H1 (cell line): ENCODE data around the gene ZFR. TPM values are rescaled to one million over a fixed set of nuclear protein-coding genes. Genes with fewer than 3 reads are reported as not detected.

Experiments used
- CTCF ChIA-PET: fragments of 300-600 bp; sonication (Branson Sonifier 250); formaldehyde crosslinking; loops from one replicate; lab custom pipeline; 2021; ENCODE audit not compliant: partially characterized antibody; lab: Charles Lee
- POLR2A ChIA-PET: fragments of 300-600 bp; sonication (Branson Sonifier 250); formaldehyde crosslinking; loops from one replicate; lab custom pipeline; 2021; ENCODE audit warnings: inconsistent platforms; ENCODE audit not compliant: partially characterized antibody; lab: Charles Lee
- DNase-seq, 2 experiments: peaks; one replicate each; pipeline versions ENCODE4 v3.0.0 to v3.0.0-alpha.2; 2010 to 2022; ENCODE audit warnings: low spot score in 2 of 2, low read depth in 1 of 2, mixed read lengths in 1 of 2
- FAIRE-seq: peaks from 2 replicates; lab custom pipeline; 2011; peaks lifted over from hg19 to GRCh38; lab: Jason Lieb, UNC
- H2AFZ ChIP-seq: 2 replicates; pipeline ENCODE4 v1.8.1; 2012; ENCODE audit warnings: low read length, inconsistent platforms
- H2AK5ac ChIP-seq: 2 replicates; pipeline ENCODE4 v1.6.1; 2013; ENCODE audit warnings: low read depth, low read length
- H2BK120ac ChIP-seq: replicated peaks from 2 replicates; pipeline ENCODE3; 2013; ENCODE audit warnings: low read depth, low read length, inconsistent platforms
- H2BK12ac ChIP-seq: 2 replicates; pipeline ENCODE4 v1.6.1; 2013; ENCODE audit warnings: low read depth, low read length
- H2BK15ac ChIP-seq: 2 replicates; pipeline ENCODE4 v1.6.1; 2013; ENCODE audit warnings: low read length
- H2BK20ac ChIP-seq: 2 replicates; pipeline ENCODE4 v1.6.1; 2013; ENCODE audit warnings: low read length
- H2BK5ac ChIP-seq: 2 replicates; pipeline ENCODE4 v1.6.1; 2013; ENCODE audit warnings: low read depth, low read length
- H3K14ac ChIP-seq: 2 replicates; pipeline ENCODE4 v1.6.1; 2013; ENCODE audit warnings: inconsistent platforms; ENCODE audit not compliant: insufficient read length
- H3K18ac ChIP-seq: 2 replicates; pipeline ENCODE4 v1.6.1; 2013; ENCODE audit warnings: low read length; ENCODE audit errors: extremely low read depth
- H3K23ac ChIP-seq: 2 replicates; pipeline ENCODE4 v1.6.1; 2013; ENCODE audit warnings: inconsistent platforms; ENCODE audit not compliant: insufficient read length
- H3K23me2 ChIP-seq: 2 replicates; pipeline ENCODE4 v1.6.1; 2013; ENCODE audit warnings: low read depth, low read length
- H3K27ac ChIP-seq: 2 replicates; pipeline ENCODE4 v1.6.1; 2011; ENCODE audit warnings: low read depth, low read length, inconsistent platforms
- H3K27me3 ChIP-seq, 4 experiments: replicated peaks in 1 of 4; 1 replicate in 1 of 4; 2 replicates in 3 of 4; pipeline versions ENCODE4 v1.6.1 to v1.8.1; 2011 to 2013; ENCODE audit warnings: low read length in 3 of 4, mild to moderate bottlenecking in 3 of 4, inconsistent platforms in 2 of 4, mixed read lengths in 2 of 4, moderate library complexity in 1 of 4; ENCODE audit not compliant: control insufficient read depth in 3 of 4, insufficient read depth in 3 of 4; ENCODE audit errors: extremely low read depth in 1 of 4
- H3K36me3 ChIP-seq, 4 experiments: 2 replicates each; pipeline versions ENCODE4 v1.6.1 to v1.8.1; 2011 to 2013; ENCODE audit warnings: mild to moderate bottlenecking in 4 of 4, low read length in 3 of 4, moderate library complexity in 2 of 4, control low read depth in 1 of 4, inconsistent platforms in 1 of 4; ENCODE audit not compliant: insufficient read depth in 4 of 4, control insufficient read depth in 2 of 4
- H3K4ac ChIP-seq: replicated peaks from 2 replicates; pipeline ENCODE3; 2013; ENCODE audit warnings: low read length, low read depth, mixed read lengths, inconsistent platforms; ENCODE audit not compliant: insufficient read length
- H3K4me1 ChIP-seq, 4 experiments: replicated peaks in 1 of 4; 1 replicate in 1 of 4; 2 replicates in 3 of 4; pipeline versions ENCODE4 v1.6.1 to v1.8.1; 2011 to 2013; ENCODE audit warnings: low read length in 3 of 4, inconsistent platforms in 2 of 4, mixed read lengths in 1 of 4; ENCODE audit not compliant: insufficient read depth in 4 of 4, control insufficient read depth in 3 of 4
- H3K4me2 ChIP-seq, 2 experiments: 2 replicates each; pipeline versions ENCODE4 v1.6.1 to v1.8.1; 2011 to 2013; ENCODE audit warnings: low read depth in 2 of 2, low read length in 2 of 2, control low read depth in 1 of 2, inconsistent platforms in 1 of 2, mild to moderate bottlenecking in 1 of 2; ENCODE audit not compliant: insufficient read depth in 1 of 2
- H3K4me3 ChIP-seq, 4 experiments: fragments of 200-600, 300-600 bp in 1 of 4; sonication (generic), shearing (Covaris generic), sonication (Bioruptor Twin) in 1 of 4; 2 replicates each; pipeline versions ENCODE4 v1.5.1 to v1.8.1; 2011 to 2016; ENCODE audit warnings: low read length in 4 of 4, low read depth in 3 of 4, control low read depth in 2 of 4, inconsistent platforms in 2 of 4, mild to moderate bottlenecking in 2 of 4, mixed read lengths in 1 of 4, moderate library complexity in 1 of 4; ENCODE audit not compliant: insufficient read depth in 2 of 4; ENCODE audit errors: extremely low read depth in 1 of 4
- H3K56ac ChIP-seq: replicated peaks from 2 replicates; pipeline ENCODE3; 2013; ENCODE audit warnings: low read depth, mild to moderate bottlenecking, mixed read lengths, low read length, inconsistent platforms; ENCODE audit not compliant: insufficient read length
- H3K79me1 ChIP-seq: 2 replicates; pipeline ENCODE4 v1.6.1; 2013; ENCODE audit warnings: low read depth, low read length, control low read depth
- H3K79me2 ChIP-seq, 2 experiments: 2 replicates each; pipeline versions ENCODE4 v1.6.1 to v1.8.1; 2012 to 2013; ENCODE audit warnings: low read length in 2 of 2, mild to moderate bottlenecking in 2 of 2, inconsistent platforms in 1 of 2; ENCODE audit not compliant: insufficient read depth in 2 of 2, control insufficient read depth in 1 of 2
- H3K9ac ChIP-seq, 4 experiments: replicated peaks in 1 of 4; 1 replicate in 1 of 4; 2 replicates in 3 of 4; pipeline versions ENCODE4 v1.6.1 to v1.8.1; 2011 to 2013; ENCODE audit warnings: low read depth in 3 of 4, low read length in 3 of 4, control low read depth in 2 of 4, mild to moderate bottlenecking in 2 of 4, moderate library complexity in 2 of 4, inconsistent platforms in 1 of 4; ENCODE audit errors: extremely low read depth in 1 of 4
- H3K9me3 ChIP-seq, 2 experiments: 2 replicates each; pipeline versions ENCODE4 v1.6.1 to v1.8.1; 2012 to 2013; ENCODE audit warnings: mild to moderate bottlenecking in 2 of 2, moderate library complexity in 2 of 2, control low read depth in 1 of 2, inconsistent platforms in 1 of 2, low read depth in 1 of 2, low read length in 1 of 2, mixed read lengths in 1 of 2; ENCODE audit not compliant: insufficient read depth in 2 of 2
- H4K20me1 ChIP-seq, 2 experiments: replicated peaks in 1 of 2; 2 replicates each; pipeline versions ENCODE3 to v1.8.1; 2011 to 2013; ENCODE audit warnings: inconsistent platforms in 2 of 2, low read length in 2 of 2, mild to moderate bottlenecking in 1 of 2; ENCODE audit not compliant: insufficient read depth in 2 of 2, control insufficient read depth in 1 of 2
- H4K5ac ChIP-seq: 2 replicates; pipeline ENCODE4 v1.6.1; 2013; ENCODE audit warnings: low read length, low read depth, mixed read lengths, inconsistent platforms; ENCODE audit not compliant: insufficient read length
- H4K8ac ChIP-seq: 2 replicates; pipeline ENCODE4 v1.8.0; 2013; ENCODE audit warnings: mild to moderate bottlenecking, moderate library complexity, low read length, inconsistent platforms; ENCODE audit not compliant: insufficient read depth; ENCODE audit errors: extremely low read depth
- H4K91ac ChIP-seq: replicated peaks from 2 replicates; pipeline ENCODE3; 2013; ENCODE audit warnings: low read length, mixed read lengths, inconsistent platforms; ENCODE audit not compliant: insufficient read length
- ASH2L ChIP-seq: fragments of 200-600, 300-600 bp; sonication (generic); IDR thresholded peaks from one replicate; pipeline ENCODE4 v1.7.1; 2017; ENCODE audit warnings: low read length
- BACH1 ChIP-seq: IDR thresholded peaks from 2 replicates; pipeline ENCODE4 v1.6.1; 2012; ENCODE audit warnings: low read length, improper control_type of control experiment
- CBX5 ChIP-seq: fragments of 300-800, 300-1000 bp; sonication (generic); IDR thresholded peaks from 2 replicates; pipeline ENCODE4 v1.7.1; 2016; ENCODE audit warnings: antibody characterized with exemption, low read length, low read depth
- MAX ChIP-seq: IDR thresholded peaks from 2 replicates; pipeline ENCODE4 v1.6.1; 2012; ENCODE audit warnings: inconsistent platforms
- NRF1 ChIP-seq: IDR thresholded peaks from 2 replicates; pipeline ENCODE4 v1.6.1; 2011; ENCODE audit warnings: mild to moderate bottlenecking, low read depth, low read length, improper control_type of control experiment
- PHF8 ChIP-seq: fragments of 200-600 bp; sonication (generic); conservative IDR thresholded peaks from 2 replicates; pipeline ENCODE4 v1.7.1; 2012; ENCODE audit warnings: low read depth, mild to moderate bottlenecking, inconsistent platforms, low read length, moderate library complexity
- RBBP5 ChIP-seq: IDR thresholded peaks from 2 replicates; pipeline ENCODE4 v1.7.1; 2012; ENCODE audit warnings: low read depth, mild to moderate bottlenecking, inconsistent platforms, low read length, moderate library complexity, borderline replicate concordance
- SAP30 ChIP-seq: fragments of 300-600 bp; sonication (generic); IDR thresholded peaks from 2 replicates; pipeline ENCODE4 v1.7.1; 2012; ENCODE audit warnings: low read length, moderate library complexity, mild to moderate bottlenecking, inconsistent platforms; ENCODE audit not compliant: insufficient read depth, insufficient replicate concordance
- TCF12 ChIP-seq: IDR thresholded peaks from 2 replicates; pipeline ENCODE4 v1.6.1; 2011; ENCODE audit warnings: low read depth, mild to moderate bottlenecking, low read length
- YY1 ChIP-seq: IDR thresholded peaks from 2 replicates; pipeline ENCODE4 v1.6.1; 2011; ENCODE audit warnings: low read depth, mild to moderate bottlenecking, low read length
- WGBS, 2 experiments: shearing (Covaris generic) in 1 of 2; methylation state at CpG; one replicate each; pipeline versions ENCODE4 v1.1.6 to v1.1.7; 2013 to 2015; ENCODE audit warnings: low lambda C conversion rate in 2 of 2, mixed read lengths in 2 of 2, inconsistent platforms in 1 of 2, low coverage in 1 of 2, missing lambda C conversion rate in 1 of 2; ENCODE audit not compliant: insufficient replicate concordance in 2 of 2, insufficient coverage in 1 of 2, insufficient read length in 1 of 2; ENCODE audit errors: extremely low coverage in 1 of 2, missing lambda C conversion rate in 1 of 2; 5-methylcytosine and 5-hydroxymethylcytosine counted together
- polyA plus RNA-seq, 7 experiments: library from polyadenylated mRNA; depleted of rRNA in 3 of 7; stranded (reverse) in 5 of 7; unstranded in 2 of 7; fragments of >200 nt in 5 of 7; fragments of 200-250 nt in 2 of 7; gene quantifications; 1 replicate in 5 of 7; 2 replicates in 1 of 7; 4 replicates in 1 of 7; pipeline versions ENCODE4 v1.2.1 to v1.2.3, GENCODE V29; 2011 to 2013; ENCODE audit warnings: missing spikeins in 2 of 7, mixed read lengths in 2 of 7
- total RNA-seq: library from RNA; stranded (reverse); fragmentation: NEBNext Ultra II Directional; extraction: Animal tissue kit (Norgen Biotek cat#: 25700); gene quantifications from 2 replicates; pipeline ENCODE4 v1.2.1, GENCODE V29; 2021
- TF ChIP-seq, protein P1 (sequence below): IDR thresholded peaks from 2 replicates; pipeline ENCODE4 v1.6.1; 2011; ENCODE audit warnings: low read length, improper control_type of control experiment

ZFR gene
- total and polyA plus RNA-seq, 2 of the 8 experiments (the other 6 are each of a cell fraction or from before 2014, with no cell fraction given): 68.8 to 92.7 TPM

GRCh38 chr5:32420506-32420905 lies 24.0 kb downstream of the ZFR start:
- Histone ChIP-seq H3K23me2 (no peaks in the 10 kb centered on the region), H3K14ac (no peak overlapping the region), H2BK120ac (no peak overlapping the region), H4K8ac (no peak overlapping the region), H3K27ac (no peak overlapping the region), H3K79me2 (peaks cover 0 to 60% of the 10 kb centered on the region in 2 experiments; a peak in 3 of 4 replicates), H2BK20ac (no peak overlapping the region), H4K91ac (no peak overlapping the region), H3K9me3 (no peaks in the 10 kb centered on the region), H3K23ac (no peak overlapping the region), H2BK5ac (no peak overlapping the region), H3K4me2 (no peak overlapping the region), H4K20me1 (peaks cover 7 to 9% of the 10 kb centered on the region in 2 experiments), H3K4ac (no peak overlapping the region), H2BK15ac (no peak overlapping the region), H3K27me3 (no peaks in the 10 kb centered on the region), H2AK5ac (no peak overlapping the region), H2BK12ac (no peak overlapping the region), H3K36me3 (peaks cover 0 to 28% (median 10%) of the 10 kb centered on the region in 4 experiments; a peak in 5 of 8 replicates), H3K18ac (no peak overlapping the region), H3K9ac (no peak overlapping the region), H4K5ac (no peak overlapping the region), H3K4me1 (no peaks in the 10 kb centered on the region), H2AFZ (no peak overlapping the region), H3K4me3 (no peak overlapping the region), H3K56ac (no peak overlapping the region), H3K79me1 (no peaks in the 10 kb centered on the region)
- DNase-seq: no peak
- 88% methylated on average over 1 of the region's 1 CpG; no CpG with 5 or more reads in 1 of the 2 experiments for WGBS, 2 experiments
- POLR2A ChIA-PET: interaction anchor here (0.9 kb wide), 1 partner anchor 19 kb away, joined by 3 read pairs; no protein-coding TSS in a partner anchor
- FAIRE-seq: no peak
- TF ChIP-seq ASH2L (no peak), SAP30 (no peak), YY1 (no peak), BACH1 (no peak), CBX5 (no peak), RBBP5 (no peak), PHF8 (no peak), MAX (no peak), TCF12 (no peak), NRF1 (no peak)
- TF ChIP-seq, protein P1, sequence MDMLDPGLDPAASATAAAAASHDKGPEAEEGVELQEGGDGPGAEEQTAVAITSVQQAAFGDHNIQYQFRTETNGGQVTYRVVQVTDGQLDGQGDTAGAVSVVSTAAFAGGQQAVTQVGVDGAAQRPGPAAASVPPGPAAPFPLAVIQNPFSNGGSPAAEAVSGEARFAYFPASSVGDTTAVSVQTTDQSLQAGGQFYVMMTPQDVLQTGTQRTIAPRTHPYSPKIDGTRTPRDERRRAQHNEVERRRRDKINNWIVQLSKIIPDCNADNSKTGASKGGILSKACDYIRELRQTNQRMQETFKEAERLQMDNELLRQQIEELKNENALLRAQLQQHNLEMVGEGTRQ: no peak
- CTCF ChIA-PET: interaction anchor here (1.3 to 1.7 kb wide), 3 partner anchors 10 to 193 kb away, joined by 3 to 6 read pairs (median 3); no protein-coding TSS in a partner anchor
